OCI-LY1 (cell line): ENCODE results near the gene PANK4.
"Not testable (repeated sequence)": the region's sequence is repeated elsewhere in the genome, so short reads cannot be mapped to it uniquely, and the experiment has no call there.

Experiments
- H2AFZ ChIP-seq: fragments of 200-600 bp; sonication (generic), shearing (Covaris generic); 2 replicates; pipeline ENCODE4 v1.6.0; 2014; ENCODE audit warnings: antibody characterized with exemption, mild to moderate bottlenecking, low read length
- H3F3A ChIP-seq: fragments of 200-600 bp; sonication (generic), shearing (Covaris generic); 2 replicates; pipeline ENCODE4 v1.6.0; 2014; ENCODE audit warnings: mild to moderate bottlenecking, antibody characterized with exemption, low read length, moderate library complexity; ENCODE audit not compliant: insufficient read depth
- H3K27ac ChIP-seq: fragments of 200-600 bp; sonication (generic); 2 replicates; pipeline ENCODE4 v1.5.1; 2014; ENCODE audit warnings: low read length, mixed run types, mild to moderate bottlenecking, low read depth; ENCODE audit not compliant: poor library complexity, severe bottlenecking
- H3K27me3 ChIP-seq: fragments of 200-600 bp; sonication (generic); 2 replicates; pipeline ENCODE4 v1.6.0; 2014; ENCODE audit warnings: antibody characterized with exemption, mild to moderate bottlenecking, low read length, moderate library complexity; ENCODE audit not compliant: insufficient read depth
- H3K36me3 ChIP-seq: fragments of 200-600 bp; sonication (generic); 2 replicates; pipeline ENCODE4 v1.6.1; 2014; ENCODE audit warnings: mild to moderate bottlenecking, antibody characterized with exemption, low read length, moderate library complexity, mixed read lengths; ENCODE audit not compliant: insufficient read depth
- H3K4me1 ChIP-seq: fragments of 200-600 bp; sonication (generic); 2 replicates; pipeline ENCODE4 v1.5.1; 2014; ENCODE audit warnings: mild to moderate bottlenecking, low read length, moderate library complexity; ENCODE audit not compliant: insufficient read depth, severe bottlenecking
- H3K4me2 ChIP-seq: fragments of 200-600 bp; sonication (generic), shearing (Covaris generic); 2 replicates; pipeline ENCODE4 v1.6.1; 2014; ENCODE audit warnings: low read length
- H3K4me3 ChIP-seq: fragments of 200-600 bp; sonication (generic); 2 replicates; pipeline ENCODE4 v1.5.1; 2014; ENCODE audit warnings: low read length, low read depth, mild to moderate bottlenecking, mixed read lengths; ENCODE audit not compliant: poor library complexity, severe bottlenecking
- H3K79me2 ChIP-seq: fragments of 200-600 bp; shearing (Covaris generic); 2 replicates; pipeline ENCODE4 v1.6.1; 2016; ENCODE audit warnings: mixed run types, low read length, mixed read lengths; ENCODE audit not compliant: insufficient read depth
- H3K9ac ChIP-seq: fragments of 200-600 bp; sonication (generic), shearing (Covaris generic); 2 replicates; pipeline ENCODE4 v1.6.1; 2014; ENCODE audit warnings: mild to moderate bottlenecking, low read length, mixed read lengths
- H3K9me2 ChIP-seq: fragments of 200-600 bp; sonication (generic), shearing (Covaris generic); 2 replicates; pipeline ENCODE4 v1.6.1; 2014; ENCODE audit warnings: low read depth, mild to moderate bottlenecking, low read length, mixed read lengths
- H3K9me3 ChIP-seq: fragments of 200-600 bp; shearing (Covaris generic); 2 replicates; pipeline ENCODE4 v1.6.1; 2014; ENCODE audit warnings: low read length, mixed read lengths
- H4K20me1 ChIP-seq: fragments of 200-600 bp; sonication (generic), shearing (Covaris generic); 2 replicates; pipeline ENCODE4 v1.6.0; 2016; ENCODE audit warnings: mild to moderate bottlenecking, low read length; ENCODE audit not compliant: insufficient read depth
- CTCF ChIP-seq: fragments of 200-600 bp; sonication (generic), shearing (Covaris generic); IDR thresholded peaks from 2 replicates; pipeline ENCODE4 v1.5.1; 2017; ENCODE audit warnings: mild to moderate bottlenecking, antibody characterized with exemption, low read length, moderate library complexity, mixed read lengths
- EZH2 ChIP-seq: fragments of 200-600 bp; sonication (generic), shearing (Covaris generic); IDR thresholded peaks from 2 replicates; pipeline ENCODE4 v1.8.0; 2017; ENCODE audit warnings: borderline replicate concordance, mixed run types, mild to moderate bottlenecking, antibody characterized with exemption, low read length, moderate library complexity, mixed read lengths

Gene PANK4

DNA sequence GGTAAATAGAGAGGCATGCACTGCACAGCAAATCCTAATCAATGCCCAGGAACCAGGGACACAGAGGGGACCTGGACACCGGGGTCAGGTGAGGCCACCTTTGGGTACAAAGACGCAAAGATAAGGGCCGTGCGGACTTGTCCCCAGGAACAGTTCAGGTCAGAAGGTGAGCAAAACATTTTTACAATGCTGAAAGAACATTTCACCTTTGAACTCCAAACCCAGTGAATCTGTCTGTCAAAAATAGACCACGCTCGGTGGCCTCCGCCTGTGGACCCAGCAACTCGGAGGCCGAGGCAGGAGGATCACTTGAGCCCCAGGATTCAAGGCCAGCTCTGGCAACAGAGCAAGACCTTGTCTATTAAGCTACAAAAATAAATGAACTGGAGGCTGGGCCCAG is 45.0 kb upstream of the PANK4 start:
- Histone ChIP-seq H3K9me3 (no peaks in the 10 kb centered on the region), H3K27ac (no peak overlapping the region), H3K79me2 (no peaks in the 10 kb centered on the region), H3K27me3 (peaks cover 5% of the 10 kb centered on the region; the same call in 1 of the 2 replicates), H3K4me3 (no peak overlapping the region), H3K9ac (no peak overlapping the region), H3F3A (no peaks in the 10 kb centered on the region), H3K4me2 (no peak overlapping the region), H3K9me2 (no peaks in the 10 kb centered on the region), H4K20me1 (no peaks in the 10 kb centered on the region), H2AFZ (no peak overlapping the region), H3K36me3 (no peaks in the 10 kb centered on the region), H3K4me1 (peaks cover 6% of the 10 kb centered on the region)
- TF ChIP-seq EZH2: no peak
- no peak for TF ChIP-seq CTCF

DNA sequence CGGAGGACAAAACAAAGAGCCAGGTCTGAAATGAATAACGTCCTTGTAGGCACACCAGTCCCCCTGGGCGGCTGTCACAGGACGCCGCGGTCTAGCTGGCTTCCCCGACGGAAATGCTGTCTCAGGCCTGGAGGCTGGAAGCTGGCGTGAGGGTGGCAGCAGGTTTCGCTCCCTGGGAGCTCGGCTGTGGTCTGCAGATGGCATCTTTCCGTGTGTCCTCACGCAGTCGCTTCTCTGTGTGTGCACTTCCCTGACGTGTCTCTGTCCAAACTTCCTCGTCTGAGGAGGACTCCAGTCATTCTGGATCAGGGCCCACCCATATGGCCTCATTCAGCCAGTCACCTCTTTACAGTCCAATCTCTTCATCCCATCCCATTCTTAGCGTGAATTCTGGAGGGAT is 43.9 kb upstream of the PANK4 start:
- Histone ChIP-seq H3K9ac (no peak overlapping the region), H2AFZ (no peak overlapping the region), H3K4me1 (no peaks in the 10 kb centered on the region), H3K36me3 (no peaks in the 10 kb centered on the region), H3K4me3 (no peak overlapping the region), H3K79me2 (no peaks in the 10 kb centered on the region), H3K27me3 (peaks cover 5% of the 10 kb centered on the region; the same call in 1 of the 2 replicates), H3K4me2 (no peak overlapping the region), H3K9me3 (no peaks in the 10 kb centered on the region), H3F3A (no peaks in the 10 kb centered on the region), H3K27ac (no peak overlapping the region), H3K9me2 (no peaks in the 10 kb centered on the region), H4K20me1 (no peaks in the 10 kb centered on the region)
- TF ChIP-seq EZH2 (no peak), CTCF (no peak)

DNA sequence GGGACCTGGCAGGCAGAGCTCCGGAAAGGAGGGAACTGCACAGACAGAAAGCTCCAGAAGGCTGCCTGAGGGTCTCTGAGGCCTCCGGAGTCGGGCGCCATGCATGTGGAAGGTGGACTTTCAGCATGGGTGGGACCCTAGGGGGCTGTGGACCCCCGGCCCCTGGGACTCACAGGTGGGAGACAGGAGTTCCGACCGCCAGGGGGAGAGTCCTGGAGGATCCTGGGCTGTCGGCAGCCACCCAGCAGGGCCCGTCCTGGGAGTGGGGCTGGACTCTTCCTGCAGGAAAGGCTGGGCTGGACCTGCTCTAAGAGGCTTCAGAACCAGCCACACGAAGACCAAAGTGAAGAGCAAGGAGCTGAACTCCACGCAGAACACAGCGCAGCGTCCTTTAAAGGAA is 43.3 kb upstream of the PANK4 start:
- H3K27ac ChIP-seq, H3K79me2 ChIP-seq, H3K36me3 ChIP-seq, H2AFZ ChIP-seq, H3K9me2 ChIP-seq, H3F3A ChIP-seq, H3K4me2 ChIP-seq, H3K4me1 ChIP-seq, H3K9me3 ChIP-seq, H4K20me1 ChIP-seq, H3K9ac ChIP-seq, H3K27me3 ChIP-seq, H3K4me3 ChIP-seq: not testable (repeated sequence)

DNA sequence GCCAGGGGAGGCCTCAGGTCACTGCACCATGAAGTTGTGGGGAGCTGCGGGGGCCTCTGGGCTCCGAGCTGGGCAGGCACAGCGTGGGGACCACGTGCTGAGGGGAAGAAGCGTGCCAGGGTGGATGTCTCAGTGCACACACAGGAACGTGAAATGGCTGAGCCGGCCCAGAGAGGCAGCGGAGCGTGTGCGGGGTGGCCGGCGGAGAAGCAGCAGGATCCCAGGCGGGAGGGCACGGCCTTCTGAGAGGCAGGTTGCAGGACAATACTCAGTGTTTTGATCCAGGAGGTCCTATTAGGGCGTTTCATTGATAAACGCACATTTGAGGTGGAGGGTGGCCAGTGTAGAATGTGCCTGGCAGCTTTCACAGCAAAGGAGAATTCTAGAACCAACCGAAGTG is 42.7 kb upstream of the PANK4 start:
- Histone ChIP-seq H3K9ac (no peak overlapping the region), H3K27ac (no peak overlapping the region), H3K4me1 (no peaks in the 10 kb centered on the region), H3F3A (no peaks in the 10 kb centered on the region), H3K9me3 (no peaks in the 10 kb centered on the region), H3K27me3 (peaks cover 5% of the 10 kb centered on the region; the same call in 1 of the 2 replicates), H2AFZ (no peak overlapping the region), H3K4me3 (no peak overlapping the region), H3K4me2 (no peak overlapping the region), H3K79me2 (no peaks in the 10 kb centered on the region), H4K20me1 (no peaks in the 10 kb centered on the region), H3K9me2 (no peaks in the 10 kb centered on the region), H3K36me3 (no peaks in the 10 kb centered on the region)
- TF ChIP-seq CTCF: no peak
- TF ChIP-seq EZH2: no peak

DNA sequence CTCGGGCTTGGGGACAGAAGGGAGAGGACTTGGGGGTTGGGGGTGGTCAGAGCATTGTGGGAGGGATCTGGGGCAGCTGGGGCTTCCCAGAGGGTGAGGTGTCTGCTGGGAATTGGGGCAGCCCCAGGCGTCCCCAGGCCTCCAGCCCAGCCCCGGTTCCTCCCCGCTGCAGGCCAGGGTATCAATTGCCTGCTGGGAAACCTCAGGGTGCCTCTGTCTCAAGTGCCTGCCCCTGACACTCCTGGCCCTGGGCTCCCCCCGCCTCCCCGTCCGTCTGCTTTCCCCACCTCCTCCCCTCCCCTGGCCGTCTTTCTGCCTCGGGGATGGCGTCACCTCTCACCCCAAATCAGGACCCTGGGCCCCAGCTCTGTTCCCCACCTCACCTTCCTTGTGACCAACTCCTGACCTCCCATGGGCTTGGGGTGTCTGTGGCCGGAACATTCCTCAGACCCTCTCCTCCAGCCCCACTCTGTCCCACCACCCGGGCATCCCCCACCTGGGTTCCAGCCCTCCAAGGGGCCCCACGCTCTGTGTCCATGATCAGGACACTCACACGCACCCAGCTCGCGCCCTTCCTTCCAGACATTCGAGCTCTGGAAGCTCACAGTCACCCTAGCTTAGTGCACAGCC is 41.9 kb upstream of the PANK4 start:
- H3K4me1 ChIP-seq, H2AFZ ChIP-seq, H3K27me3 ChIP-seq, H4K20me1 ChIP-seq, H3K9me3 ChIP-seq, H3K27ac ChIP-seq, H3K9me2 ChIP-seq, H3K36me3 ChIP-seq, H3K9ac ChIP-seq, H3K79me2 ChIP-seq, H3F3A ChIP-seq, H3K4me3 ChIP-seq, H3K4me2 ChIP-seq: not testable (repeated sequence)
